GM12873 (cell line): ENCODE measurements around the gene EML2.

Experiments used
- CTCF ChIP-seq: IDR thresholded peaks from 2 replicates; pipeline ENCODE4 v1.5.1; 2012; ENCODE audit warnings: low read depth, mild to moderate bottlenecking, moderate library complexity, low read length, control low read depth; ENCODE audit not compliant: insufficient read depth; ENCODE audit errors: missing control alignments

Gene EML2

GRCh38 chr19:45638930-45639729 lies at the start of gene EML2:
TSS of gene EML2 (minus strand) at chr19:45639397. CDS start at chr19:45639376, 21 bp downstream.
- TF ChIP-seq CTCF: peak; percentile 50

GRCh38 chr19:45687599-45687998 lies 48.4 kb upstream of the EML2 start:
- peak; percentile 4 for TF ChIP-seq CTCF

- TF ChIP-seq CTCF: no peak
These were observed 43.7 kb upstream of the EML2 start for GRCh38 chr19:45682908-45683307.

- no peak for TF ChIP-seq CTCF
These were observed 42.9 kb upstream of the EML2 start for GRCh38 chr19:45682117-45682516.

GRCh38 chr19:45681391-45682015 lies 42.3 kb upstream of the EML2 start:
- peak; percentile 93 for TF ChIP-seq CTCF

GRCh38 chr19:45677351-45678230 lies 38.4 kb upstream of the EML2 start:
- peak; percentile 6 for TF ChIP-seq CTCF

- no peak for TF ChIP-seq CTCF
These were observed 37.7 kb upstream of the EML2 start for GRCh38 chr19:45676851-45677263.
